C4-2B (cell line): Measurements from ENCODE around the gene F12.

Source experiments
- ZFX ChIP-seq: fragments of 450-650 bp; IDR thresholded peaks from 2 replicates; pipeline ENCODE4 v1.6.1; 2017
- TF ChIP-seq, protein P1 (sequence below): fragments of 450-650 bp; conservative IDR thresholded peaks from 2 replicates; pipeline ENCODE4 v1.5.1; 2017; ENCODE audit warnings: mild to moderate bottlenecking

DNA sequence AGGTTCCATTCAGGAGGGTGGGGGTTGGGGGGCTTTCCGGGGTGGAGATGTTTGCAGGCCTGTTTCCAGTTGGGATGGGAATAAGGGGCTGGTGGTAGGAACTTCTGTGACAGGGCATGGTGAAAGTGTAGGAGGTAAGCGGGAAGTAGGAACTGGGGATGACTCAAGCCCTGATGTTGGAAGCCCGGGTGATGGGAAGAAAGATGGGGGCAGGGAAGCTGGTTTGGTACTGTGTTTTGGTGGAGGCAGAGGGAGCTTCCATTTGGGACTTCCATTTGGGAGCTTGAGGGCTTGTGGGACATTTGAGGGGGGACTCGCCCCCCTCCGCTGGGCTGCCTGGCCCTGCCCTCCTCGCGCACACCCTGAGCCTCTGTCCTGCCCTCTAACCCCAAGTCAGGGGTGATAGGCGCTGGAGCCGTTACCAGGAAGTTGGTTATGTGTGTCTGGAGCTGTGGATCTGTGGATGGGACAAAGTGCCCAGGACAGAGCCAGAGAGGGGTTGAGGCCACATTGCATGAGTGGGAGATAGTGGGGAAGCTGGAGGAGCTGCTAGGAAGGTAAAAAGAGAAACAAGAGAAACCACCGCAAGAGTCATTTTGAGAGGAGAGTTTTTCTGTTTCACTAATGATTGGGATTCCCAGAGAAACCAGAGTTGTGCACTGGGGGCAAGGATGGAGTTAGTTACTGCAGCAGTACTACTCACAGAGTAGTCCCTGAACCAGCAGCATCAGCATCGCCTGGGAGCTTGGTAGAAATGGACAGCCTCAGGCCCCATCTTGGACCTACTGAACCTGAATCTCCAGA, 45.0 kb downstream of the F12 start:
- TF ChIP-seq, protein P1, sequence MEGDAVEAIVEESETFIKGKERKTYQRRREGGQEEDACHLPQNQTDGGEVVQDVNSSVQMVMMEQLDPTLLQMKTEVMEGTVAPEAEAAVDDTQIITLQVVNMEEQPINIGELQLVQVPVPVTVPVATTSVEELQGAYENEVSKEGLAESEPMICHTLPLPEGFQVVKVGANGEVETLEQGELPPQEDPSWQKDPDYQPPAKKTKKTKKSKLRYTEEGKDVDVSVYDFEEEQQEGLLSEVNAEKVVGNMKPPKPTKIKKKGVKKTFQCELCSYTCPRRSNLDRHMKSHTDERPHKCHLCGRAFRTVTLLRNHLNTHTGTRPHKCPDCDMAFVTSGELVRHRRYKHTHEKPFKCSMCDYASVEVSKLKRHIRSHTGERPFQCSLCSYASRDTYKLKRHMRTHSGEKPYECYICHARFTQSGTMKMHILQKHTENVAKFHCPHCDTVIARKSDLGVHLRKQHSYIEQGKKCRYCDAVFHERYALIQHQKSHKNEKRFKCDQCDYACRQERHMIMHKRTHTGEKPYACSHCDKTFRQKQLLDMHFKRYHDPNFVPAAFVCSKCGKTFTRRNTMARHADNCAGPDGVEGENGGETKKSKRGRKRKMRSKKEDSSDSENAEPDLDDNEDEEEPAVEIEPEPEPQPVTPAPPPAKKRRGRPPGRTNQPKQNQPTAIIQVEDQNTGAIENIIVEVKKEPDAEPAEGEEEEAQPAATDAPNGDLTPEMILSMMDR = no peak
- no peak for TF ChIP-seq ZFX
